GM23338 (cell line): Measurements from ENCODE around the gene KRTAP4-6. TPM values are rescaled to one million over a fixed set of nuclear protein-coding genes. Genes with fewer than 3 reads are reported as not detected.

Experiments used
- ATAC-seq: fragments of 200-7000 bp; cut with Tn5 transposase; 3 replicates; pipeline ENCODE4 v1.9.1; 2020
- DNase-seq: peaks from one replicate; pipeline ENCODE4 v3.0.0-alpha.2; 2015; ENCODE audit warnings: low spot score
- H2AFZ ChIP-seq: fragments of 200-600 bp; sonication (generic); 2 replicates; pipeline ENCODE4 v1.8.0; 2016; ENCODE audit warnings: antibody characterized with exemption, mild to moderate bottlenecking, moderate library complexity
- H3F3A ChIP-seq: fragments of 200-600 bp; sonication (generic); replicated peaks from 2 replicates; pipeline ENCODE4 v1.8.0; 2017; ENCODE audit warnings: antibody characterized with exemption, mixed run types, low read depth
- H3K27ac ChIP-seq: fragments of 200-600 bp; sonication (generic); 2 replicates; pipeline ENCODE4 v1.6.1; 2016; ENCODE audit warnings: low read depth
- H3K27me3 ChIP-seq: fragments of 200-600 bp; sonication (generic); 2 replicates; pipeline ENCODE4 v1.8.0; 2016; ENCODE audit warnings: mild to moderate bottlenecking, mixed run types, moderate library complexity; ENCODE audit not compliant: insufficient read depth
- H3K36me3 ChIP-seq: fragments of 200-600 bp; sonication (generic); 2 replicates; pipeline ENCODE4 v1.8.0; 2016; ENCODE audit warnings: mild to moderate bottlenecking; ENCODE audit not compliant: insufficient read depth
- H3K4me1 ChIP-seq: fragments of 200-600 bp; sonication (generic); 2 replicates; pipeline ENCODE4 v1.8.0; 2016; ENCODE audit warnings: mild to moderate bottlenecking, moderate library complexity; ENCODE audit not compliant: insufficient read depth
- H3K4me2 ChIP-seq: fragments of 200-600 bp; sonication (generic); 2 replicates; pipeline ENCODE4 v1.7.1; 2017; ENCODE audit warnings: mixed run types
- H3K4me3 ChIP-seq: fragments of 200-600 bp; sonication (generic); 2 replicates; pipeline ENCODE4 v1.6.1; 2016; ENCODE audit warnings: mixed run types
- H3K79me2 ChIP-seq: fragments of 200-600 bp; sonication (generic); replicated peaks from 2 replicates; pipeline ENCODE4 v1.8.0; 2017; ENCODE audit warnings: mild to moderate bottlenecking; ENCODE audit not compliant: insufficient read depth
- H3K9me2 ChIP-seq: fragments of 200-600 bp; sonication (generic); 2 replicates; pipeline ENCODE4 v1.8.0; 2017; ENCODE audit not compliant: insufficient read depth
- H4K20me1 ChIP-seq: fragments of 200-600 bp; sonication (generic); replicated peaks from 2 replicates; pipeline ENCODE4 v1.8.0; 2017; ENCODE audit warnings: mild to moderate bottlenecking; ENCODE audit not compliant: insufficient read depth
- H3K27ac Mint-ChIP-seq: 2 replicates; pipeline ENCODE4 v1.8.0; 2020; ENCODE audit warnings: inconsistent platforms, mild to moderate bottlenecking, moderate library complexity, mixed read lengths
- H3K27me3 Mint-ChIP-seq: 3 replicates; pipeline ENCODE4 v1.8.0; 2022; ENCODE audit warnings: low read depth, mild to moderate bottlenecking, moderate library complexity, mixed read lengths, inconsistent platforms; ENCODE audit not compliant: insufficient read depth, poor library complexity
- H3K36me3 Mint-ChIP-seq: 3 replicates; pipeline ENCODE4 v1.8.0; 2021; ENCODE audit warnings: low read depth, mild to moderate bottlenecking, inconsistent platforms, moderate library complexity, mixed read lengths
- H3K4me1 Mint-ChIP-seq: 3 replicates; pipeline ENCODE4 v1.8.0; 2020; ENCODE audit warnings: mild to moderate bottlenecking, inconsistent platforms, mixed read lengths
- H3K4me3 Mint-ChIP-seq: 3 replicates; pipeline ENCODE4 v1.8.0; 2021; ENCODE audit warnings: moderate library complexity, mild to moderate bottlenecking, inconsistent platforms, mixed read lengths
- H3K9me3 Mint-ChIP-seq: 3 replicates; pipeline ENCODE4 v1.8.0; 2020; ENCODE audit warnings: moderate library complexity, mild to moderate bottlenecking, inconsistent platforms, mixed read lengths
- CREB1 ChIP-seq: fragments of 250-450 bp; sonication (Bioruptor Pico); IDR thresholded peaks from 2 replicates; pipeline ENCODE4 v1.5.0; 2020; ENCODE audit warnings: low read depth, mild to moderate bottlenecking, moderate library complexity
- CTCF ChIP-seq, 2 experiments: fragments of 200-600 bp in 1 of 2; sonication (generic) in 1 of 2; conservative IDR thresholded peaks; 2 replicates each; pipeline versions ENCODE4 v1.5.1 to v1.6.1; 2016 to 2017; ENCODE audit warnings: antibody characterized with exemption in 2 of 2, low read depth in 2 of 2, mild to moderate bottlenecking in 2 of 2, moderate library complexity in 1 of 2
- EZH2 ChIP-seq: fragments of 200-600 bp; sonication (generic); IDR thresholded peaks from one replicate; pipeline ENCODE4 v1.8.0; 2017; ENCODE audit warnings: antibody characterized with exemption, mild to moderate bottlenecking, low read depth; ENCODE audit not compliant: unreplicated experiment
- EZH2phosphoT487 ChIP-seq: fragments of 200-600 bp; sonication (generic); IDR thresholded peaks from one replicate; pipeline ENCODE4 v1.8.1; 2018; ENCODE audit warnings: antibody characterized with exemption; ENCODE audit not compliant: unreplicated experiment
- JUNB ChIP-seq: IDR thresholded peaks from one replicate; pipeline ENCODE4 v1.6.1; 2016; ENCODE audit warnings: antibody characterized with exemption; ENCODE audit not compliant: unreplicated experiment
- NANOG ChIP-seq: IDR thresholded peaks from 2 replicates; pipeline ENCODE4 v1.6.1; 2016; ENCODE audit warnings: antibody characterized with exemption, borderline replicate concordance
- POLR2AphosphoS5 ChIP-seq: IDR thresholded peaks from 2 replicates; pipeline ENCODE4 v1.6.1; 2016; ENCODE audit warnings: antibody characterized with exemption, low read depth
- REST ChIP-seq: IDR thresholded peaks from one replicate; pipeline ENCODE4 v1.6.1; 2018; ENCODE audit warnings: antibody characterized with exemption; ENCODE audit not compliant: unreplicated experiment
- ZNF114 ChIP-seq: fragments of 250-450 bp; sonication (Bioruptor Pico); IDR thresholded peaks from 2 replicates; pipeline ENCODE4 v1.5.0; 2020; ENCODE audit warnings: mild to moderate bottlenecking, moderate library complexity
- ZNF331 ChIP-seq: fragments of 250-450 bp; sonication (Bioruptor Pico); IDR thresholded peaks from 2 replicates; pipeline ENCODE4 v1.5.0; 2020; ENCODE audit warnings: low read depth, mild to moderate bottlenecking, moderate library complexity
- polyA plus RNA-seq: library from polyadenylated mRNA; unstranded; fragments of >200 nt; fragmentation: Nextera tagmentation; extraction: Ambion mirVana; gene quantifications from 2 replicates; pipeline ENCODE4 v1.2.1, GENCODE V29; 2016
- total RNA-seq: library from RNA; depleted of rRNA; stranded (reverse); fragments of >200 nt; shearing (Covaris generic); gene quantifications from 2 replicates; pipeline ENCODE4 v1.2.3, GENCODE V29; 2014
- TF ChIP-seq, protein P1 (sequence below): fragments of 250-450 bp; sonication (Bioruptor Pico); IDR thresholded peaks from 2 replicates; pipeline ENCODE4 v1.5.0; 2020; ENCODE audit warnings: mild to moderate bottlenecking, moderate library complexity

Gene KRTAP4-6
- total and polyA plus RNA-seq, 2 experiments from 2014 or later: not detected

DNA sequence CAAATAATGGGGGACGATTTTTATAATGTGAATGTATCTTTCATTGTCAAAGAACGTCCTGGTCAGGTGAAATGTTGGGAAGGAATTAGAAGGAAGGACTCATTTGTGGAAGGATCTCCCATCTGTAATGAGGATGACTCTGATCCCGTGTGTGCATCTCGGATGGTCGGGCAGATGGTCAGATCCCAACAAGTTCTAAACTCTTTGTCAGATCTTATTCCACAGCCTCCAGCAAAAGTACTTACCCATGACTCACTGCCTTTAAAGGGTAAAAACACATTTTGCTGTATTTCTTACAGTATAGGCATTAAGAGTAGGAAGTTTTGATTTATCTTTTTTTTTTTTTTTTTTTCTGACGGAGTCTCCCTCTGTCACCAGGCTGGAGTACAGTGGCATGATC is 41.9 kb downstream of the KRTAP4-6 start (continued):
- TF ChIP-seq, protein P1, sequence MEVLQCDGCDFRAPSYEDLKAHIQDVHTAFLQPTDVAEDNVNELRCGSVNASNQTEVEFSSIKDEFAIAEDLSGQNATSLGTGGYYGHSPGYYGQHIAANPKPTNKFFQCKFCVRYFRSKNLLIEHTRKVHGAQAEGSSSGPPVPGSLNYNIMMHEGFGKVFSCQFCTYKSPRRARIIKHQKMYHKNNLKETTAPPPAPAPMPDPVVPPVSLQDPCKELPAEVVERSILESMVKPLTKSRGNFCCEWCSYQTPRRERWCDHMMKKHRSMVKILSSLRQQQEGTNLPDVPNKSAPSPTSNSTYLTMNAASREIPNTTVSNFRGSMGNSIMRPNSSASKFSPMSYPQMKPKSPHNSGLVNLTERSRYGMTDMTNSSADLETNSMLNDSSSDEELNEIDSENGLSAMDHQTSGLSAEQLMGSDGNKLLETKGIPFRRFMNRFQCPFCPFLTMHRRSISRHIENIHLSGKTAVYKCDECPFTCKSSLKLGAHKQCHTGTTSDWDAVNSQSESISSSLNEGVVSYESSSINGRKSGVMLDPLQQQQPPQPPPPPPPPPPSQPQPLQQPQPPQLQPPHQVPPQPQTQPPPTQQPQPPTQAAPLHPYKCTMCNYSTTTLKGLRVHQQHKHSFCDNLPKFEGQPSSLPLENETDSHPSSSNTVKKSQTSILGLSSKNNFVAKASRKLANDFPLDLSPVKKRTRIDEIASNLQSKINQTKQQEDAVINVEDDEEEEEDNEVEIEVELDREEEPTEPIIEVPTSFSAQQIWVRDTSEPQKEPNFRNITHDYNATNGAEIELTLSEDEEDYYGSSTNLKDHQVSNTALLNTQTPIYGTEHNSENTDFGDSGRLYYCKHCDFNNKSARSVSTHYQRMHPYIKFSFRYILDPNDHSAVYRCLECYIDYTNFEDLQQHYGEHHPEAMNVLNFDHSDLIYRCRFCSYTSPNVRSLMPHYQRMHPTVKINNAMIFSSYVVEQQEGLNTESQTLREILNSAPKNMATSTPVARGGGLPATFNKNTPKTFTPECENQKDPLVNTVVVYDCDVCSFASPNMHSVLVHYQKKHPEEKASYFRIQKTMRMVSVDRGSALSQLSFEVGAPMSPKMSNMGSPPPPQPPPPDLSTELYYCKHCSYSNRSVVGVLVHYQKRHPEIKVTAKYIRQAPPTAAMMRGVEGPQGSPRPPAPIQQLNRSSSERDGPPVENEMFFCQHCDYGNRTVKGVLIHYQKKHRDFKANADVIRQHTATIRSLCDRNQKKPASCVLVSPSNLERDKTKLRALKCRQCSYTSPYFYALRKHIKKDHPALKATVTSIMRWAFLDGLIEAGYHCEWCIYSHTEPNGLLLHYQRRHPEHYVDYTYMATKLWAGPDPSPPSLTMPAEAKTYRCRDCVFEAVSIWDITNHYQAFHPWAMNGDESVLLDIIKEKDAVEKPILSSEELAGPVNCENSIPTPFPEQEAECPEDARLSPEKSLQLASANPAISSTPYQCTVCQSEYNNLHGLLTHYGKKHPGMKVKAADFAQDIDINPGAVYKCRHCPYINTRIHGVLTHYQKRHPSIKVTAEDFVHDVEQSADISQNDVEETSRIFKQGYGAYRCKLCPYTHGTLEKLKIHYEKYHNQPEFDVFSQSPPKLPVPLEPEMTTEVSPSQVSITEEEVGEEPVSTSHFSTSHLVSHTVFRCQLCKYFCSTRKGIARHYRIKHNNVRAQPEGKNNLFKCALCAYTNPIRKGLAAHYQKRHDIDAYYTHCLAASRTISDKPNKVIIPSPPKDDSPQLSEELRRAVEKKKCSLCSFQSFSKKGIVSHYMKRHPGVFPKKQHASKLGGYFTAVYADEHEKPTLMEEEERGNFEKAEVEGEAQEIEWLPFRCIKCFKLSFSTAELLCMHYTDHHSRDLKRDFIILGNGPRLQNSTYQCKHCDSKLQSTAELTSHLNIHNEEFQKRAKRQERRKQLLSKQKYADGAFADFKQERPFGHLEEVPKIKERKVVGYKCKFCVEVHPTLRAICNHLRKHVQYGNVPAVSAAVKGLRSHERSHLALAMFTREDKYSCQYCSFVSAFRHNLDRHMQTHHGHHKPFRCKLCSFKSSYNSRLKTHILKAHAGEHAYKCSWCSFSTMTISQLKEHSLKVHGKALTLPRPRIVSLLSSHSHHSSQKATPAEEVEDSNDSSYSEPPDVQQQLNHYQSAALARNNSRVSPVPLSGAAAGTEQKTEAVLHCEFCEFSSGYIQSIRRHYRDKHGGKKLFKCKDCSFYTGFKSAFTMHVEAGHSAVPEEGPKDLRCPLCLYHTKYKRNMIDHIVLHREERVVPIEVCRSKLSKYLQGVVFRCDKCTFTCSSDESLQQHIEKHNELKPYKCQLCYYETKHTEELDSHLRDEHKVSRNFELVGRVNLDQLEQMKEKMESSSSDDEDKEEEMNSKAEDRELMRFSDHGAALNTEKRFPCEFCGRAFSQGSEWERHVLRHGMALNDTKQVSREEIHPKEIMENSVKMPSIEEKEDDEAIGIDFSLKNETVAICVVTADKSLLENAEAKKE (CRISPR knock-in tag): no peak
- TF ChIP-seq ZNF331 (CRISPR knock-in tag) (no peak), REST (no peak), EZH2phosphoT487 (no peak), JUNB (no peak)

DNA sequence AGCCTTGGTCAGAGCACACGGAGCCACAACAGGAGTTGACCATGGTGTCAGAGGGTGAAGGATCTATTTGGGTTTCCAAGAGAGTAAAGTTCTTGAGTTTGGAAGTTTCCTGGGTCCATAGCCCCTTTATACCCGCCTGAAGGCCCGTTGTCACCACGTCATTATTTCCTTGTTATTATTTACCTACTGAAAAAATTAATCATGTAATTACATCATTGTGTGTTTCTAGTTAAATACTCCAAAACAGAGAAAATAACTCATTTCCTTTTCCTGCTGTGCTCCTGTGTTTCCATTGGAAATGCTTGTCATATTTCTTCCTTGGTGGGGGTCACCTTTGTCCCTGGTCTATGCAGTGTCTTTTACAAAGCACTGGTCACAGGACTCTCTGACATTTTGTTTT is 42.3 kb downstream of the KRTAP4-6 start, which contains the start of gene KRTAP4-8:
Gene KRTAP4-8 (minus strand): TSS at position 101 of the 400 bp plus-strand sequence. CDS start 58 bp downstream, at position 43.
- DNase-seq (no peak), ATAC-seq (no peak)
- Histone ChIP-seq H3F3A (no peaks in the 10 kb centered on the region), H3K27ac (no peak within 1 kb of the TSS), H2AFZ (no peak within 1 kb of the TSS), H3K79me2 (no peaks in the 10 kb centered on the region), H4K20me1 (no peaks in the 10 kb centered on the region), H3K36me3 (no peaks in the 10 kb centered on the region), H3K4me3 (no peak within 1 kb of the TSS), H3K9me2 (no peaks in the 10 kb centered on the region), H3K27me3 (no peaks in the 10 kb centered on the region), H3K4me1 (peaks cover 7% of the 10 kb centered on the region), H3K4me2 (no peak within 1 kb of the TSS)
- peaks cover 16% of the 10 kb centered on the region for H3K9me3 Mint-ChIP-seq
- no peak within 1 kb of the TSS for H3K4me3 Mint-ChIP-seq
- H3K36me3 Mint-ChIP-seq: peaks cover 13% of the 10 kb centered on the region; the same call in 2 of the 3 replicates
- no peak within 1 kb of the TSS for H3K27ac Mint-ChIP-seq
- peaks cover 32% of the 10 kb centered on the region for H3K4me1 Mint-ChIP-seq
- peaks cover 2% of the 10 kb centered on the region for H3K27me3 Mint-ChIP-seq
- TF ChIP-seq NANOG (no peak), EZH2phosphoT487 (no peak), EZH2 (no peak), POLR2AphosphoS5 (no peak), CTCF (conservative IDR thresholded peaks at IDR 0.05; ENCODE audit: low read depth in 2 of 2) (no peak), CREB1 (CRISPR knock-in tag) (no peak), JUNB (no peak), ZNF114 (no peak)
